GM06990 (cell line): Measurements from ENCODE around the gene GPC2.
"Not testable (repeated sequence)": the region's sequence is repeated elsewhere in the genome, so short reads cannot be mapped to it uniquely, and the experiment has no call there.

Experiments
- DNase-seq: peaks from one replicate; pipeline ENCODE4 v3.0.0-alpha.2; 2011; ENCODE audit not compliant: insufficient read length; ENCODE audit errors: extremely low read depth
- H3K27me3 ChIP-seq: replicated peaks from 2 replicates; pipeline ENCODE4 v1.6.0; 2011; ENCODE audit warnings: low read length; ENCODE audit not compliant: control insufficient read depth, insufficient read depth
- H3K36me3 ChIP-seq: 2 replicates; pipeline ENCODE4 v1.5.1; 2011; ENCODE audit warnings: low read length; ENCODE audit not compliant: control insufficient read depth, insufficient read depth
- H3K4me3 ChIP-seq: replicated peaks from 2 replicates; pipeline ENCODE4 v1.5.1; 2011; ENCODE audit warnings: low read depth, mild to moderate bottlenecking, control low read depth, low read length
- TF ChIP-seq, protein P1 (sequence below): IDR thresholded peaks from 2 replicates; pipeline ENCODE4 v1.5.1; 2011; ENCODE audit warnings: low read length, control low read depth, mild to moderate bottlenecking, inconsistent platforms; ENCODE audit not compliant: insufficient read depth, poor library complexity, severe bottlenecking

Gene GPC2

DNA sequence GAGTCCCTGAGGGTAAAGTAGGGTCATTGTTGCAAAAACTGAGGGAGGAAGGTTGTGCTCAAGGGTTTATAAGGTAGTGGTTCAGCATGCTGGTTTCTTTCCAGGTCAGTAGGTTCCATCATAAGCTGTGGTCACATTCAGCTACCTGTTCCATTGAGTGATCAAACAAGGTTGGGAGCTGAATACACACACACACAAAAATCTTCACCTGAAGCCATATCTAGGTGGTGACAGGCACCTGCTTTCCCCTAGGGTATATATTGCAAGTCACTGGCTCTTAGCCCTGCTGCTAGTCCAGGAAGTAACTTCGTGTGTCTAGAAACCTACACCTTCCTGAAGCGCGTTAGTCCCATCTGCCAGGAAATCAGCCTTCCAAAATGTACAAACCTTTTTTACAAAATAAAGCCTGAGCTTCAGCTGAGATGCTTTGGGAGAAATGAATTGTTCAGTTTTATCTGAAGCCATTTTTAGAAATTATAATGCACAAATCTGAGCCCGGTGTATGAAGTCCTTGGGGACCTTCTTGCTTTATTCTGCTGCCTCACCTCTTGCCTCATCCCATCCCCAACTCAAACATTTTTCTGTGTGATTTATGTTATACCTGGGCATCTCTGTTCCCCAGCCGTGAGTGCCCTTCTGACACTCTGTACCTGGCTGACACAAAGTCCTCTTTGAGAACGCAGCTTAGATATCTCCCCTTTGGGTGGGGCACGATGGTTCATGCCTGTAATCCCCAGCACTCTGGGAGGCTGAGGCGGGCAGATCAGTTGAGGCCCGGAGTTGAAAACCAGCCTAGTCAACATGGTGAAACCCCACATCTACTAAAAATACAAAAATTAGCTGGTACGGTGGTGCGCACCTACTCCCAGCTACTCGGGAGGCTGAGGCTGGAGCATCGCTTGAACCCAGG, 39.1 kb downstream of the GPC2 start:
- H3K36me3 ChIP-seq = no peaks in the 10 kb centered on the region
- no peaks in the 10 kb centered on the region for H3K27me3 ChIP-seq
- no peak for DNase-seq
- no peak overlapping the region for H3K4me3 ChIP-seq
- TF ChIP-seq, protein P1, sequence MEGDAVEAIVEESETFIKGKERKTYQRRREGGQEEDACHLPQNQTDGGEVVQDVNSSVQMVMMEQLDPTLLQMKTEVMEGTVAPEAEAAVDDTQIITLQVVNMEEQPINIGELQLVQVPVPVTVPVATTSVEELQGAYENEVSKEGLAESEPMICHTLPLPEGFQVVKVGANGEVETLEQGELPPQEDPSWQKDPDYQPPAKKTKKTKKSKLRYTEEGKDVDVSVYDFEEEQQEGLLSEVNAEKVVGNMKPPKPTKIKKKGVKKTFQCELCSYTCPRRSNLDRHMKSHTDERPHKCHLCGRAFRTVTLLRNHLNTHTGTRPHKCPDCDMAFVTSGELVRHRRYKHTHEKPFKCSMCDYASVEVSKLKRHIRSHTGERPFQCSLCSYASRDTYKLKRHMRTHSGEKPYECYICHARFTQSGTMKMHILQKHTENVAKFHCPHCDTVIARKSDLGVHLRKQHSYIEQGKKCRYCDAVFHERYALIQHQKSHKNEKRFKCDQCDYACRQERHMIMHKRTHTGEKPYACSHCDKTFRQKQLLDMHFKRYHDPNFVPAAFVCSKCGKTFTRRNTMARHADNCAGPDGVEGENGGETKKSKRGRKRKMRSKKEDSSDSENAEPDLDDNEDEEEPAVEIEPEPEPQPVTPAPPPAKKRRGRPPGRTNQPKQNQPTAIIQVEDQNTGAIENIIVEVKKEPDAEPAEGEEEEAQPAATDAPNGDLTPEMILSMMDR = no peak

DNA sequence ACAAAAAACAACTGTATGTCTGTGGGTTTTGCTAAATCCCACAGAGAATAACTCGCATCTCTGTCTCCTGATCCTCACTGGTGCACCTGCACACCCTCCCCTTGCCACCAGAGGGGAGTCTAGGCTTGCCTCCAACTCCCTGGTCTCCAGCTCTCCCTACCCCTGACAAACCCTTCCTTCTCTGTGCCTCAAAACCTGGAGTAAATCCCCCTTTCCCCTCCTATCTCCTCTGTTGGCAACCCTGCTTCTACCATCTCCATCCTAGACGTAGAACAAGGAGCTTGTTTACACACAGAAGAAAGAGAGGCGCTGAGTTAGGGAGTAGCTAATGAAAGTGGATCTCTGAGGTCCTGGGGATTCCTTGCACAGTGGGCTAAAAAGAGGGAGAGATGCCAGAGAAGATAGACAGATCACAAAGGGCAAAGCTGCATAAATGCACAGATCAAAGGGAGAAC, 44.5 kb downstream of the GPC2 start:
- TF ChIP-seq, protein P1 = peak; percentile 94
- DNase-seq = no peak
- H3K27me3 ChIP-seq = no peaks in the 10 kb centered on the region
- no peak overlapping the region for H3K4me3 ChIP-seq
- H3K36me3 ChIP-seq = no peaks in the 10 kb centered on the region

DNA sequence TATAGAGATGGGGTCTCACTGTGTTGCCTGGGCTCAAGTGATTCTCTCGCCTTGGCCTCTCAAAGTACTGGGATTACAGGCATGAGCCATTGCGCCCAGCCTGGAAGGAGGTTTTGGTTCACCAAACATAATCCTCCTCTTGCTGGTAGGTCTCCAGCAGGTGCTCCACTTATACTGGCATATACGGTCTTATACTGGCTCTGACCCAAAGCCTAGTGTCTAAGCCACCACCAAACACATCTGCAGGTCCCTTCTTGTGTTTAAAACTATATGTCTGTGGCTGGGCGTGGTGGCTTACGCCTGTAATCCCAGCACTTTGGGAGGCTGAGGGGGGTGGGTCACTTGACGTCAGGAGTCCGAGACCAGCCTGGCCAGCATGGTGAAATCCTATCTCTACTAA, 45.1 kb downstream of the GPC2 start:
- TF ChIP-seq, protein P1 = no peak
- Histone ChIP-seq H3K27me3 (no peaks in the 10 kb centered on the region), H3K4me3 (no peak overlapping the region), H3K36me3 (no peaks in the 10 kb centered on the region)
- no peak for DNase-seq

DNA sequence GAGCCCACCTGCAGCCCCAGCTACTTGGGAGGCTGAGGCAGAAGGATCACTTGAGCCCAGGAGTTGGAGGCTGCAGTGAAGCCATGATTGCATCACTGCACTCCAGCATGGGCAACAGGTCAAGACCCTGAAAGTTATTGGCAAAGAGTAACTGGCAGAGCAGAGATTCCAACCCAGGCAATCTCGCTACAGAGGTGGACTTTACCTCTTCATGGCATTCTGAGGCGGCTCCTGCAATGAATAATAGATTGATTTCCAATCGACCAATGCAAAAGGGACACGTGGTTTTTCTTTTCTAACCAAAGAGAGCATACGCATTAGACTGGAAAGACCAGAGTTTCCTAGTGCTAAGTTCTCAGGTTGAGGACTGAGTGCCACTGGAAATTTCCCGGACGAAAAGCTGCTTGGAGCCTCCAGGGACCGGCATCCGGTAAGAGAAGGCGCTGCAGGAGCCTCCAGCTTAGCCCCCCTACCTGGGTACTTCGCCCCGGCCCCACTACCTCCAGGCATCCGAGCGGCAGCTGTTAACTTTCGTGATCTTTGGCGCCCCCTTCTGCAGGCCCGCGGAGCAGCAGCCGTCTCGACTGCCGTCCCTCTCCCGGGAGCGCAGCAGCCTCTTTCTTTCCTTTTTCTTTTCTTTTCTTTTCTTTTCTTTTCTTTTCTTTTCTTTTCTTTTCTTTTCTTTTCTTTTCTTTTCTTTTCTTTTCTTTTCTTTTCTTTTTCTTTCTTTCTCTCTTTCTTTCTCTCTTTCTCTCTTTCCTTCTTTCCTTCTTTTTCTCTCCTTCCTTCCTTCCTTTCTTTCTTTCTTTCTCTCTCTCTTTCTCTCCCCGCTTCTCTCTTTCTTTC, 46.4 kb downstream of the GPC2 start:
- Histone ChIP-seq H3K27me3 (no peaks in the 10 kb centered on the region), H3K36me3 (no peaks in the 10 kb centered on the region), H3K4me3 (no peak overlapping the region)
- TF ChIP-seq, protein P1 = peak; percentile 81
- peak; percentile 63 for DNase-seq

DNA sequence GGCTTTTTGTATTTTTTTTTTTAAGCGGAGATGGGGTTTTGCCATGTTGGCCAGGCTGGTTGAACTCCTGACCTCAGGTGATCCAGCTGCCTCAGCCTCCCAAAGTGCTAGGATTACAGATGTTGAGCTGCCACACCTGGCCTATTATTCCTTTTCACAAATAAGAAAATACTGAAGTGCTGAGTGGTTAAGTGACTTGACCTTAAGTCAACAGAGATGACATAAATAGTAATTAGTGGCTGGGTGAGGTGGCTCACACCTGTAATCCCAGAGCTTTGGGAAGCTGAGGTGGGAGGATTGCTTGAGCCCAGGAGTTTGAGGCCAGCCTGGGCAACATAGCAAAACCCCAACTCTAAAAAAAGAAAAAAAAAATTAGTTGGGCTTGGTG, 47.0 kb downstream of the GPC2 start:
- H3K4me3 ChIP-seq, H3K27me3 ChIP-seq, DNase-seq, H3K36me3 ChIP-seq: not testable (repeated sequence)

DNA sequence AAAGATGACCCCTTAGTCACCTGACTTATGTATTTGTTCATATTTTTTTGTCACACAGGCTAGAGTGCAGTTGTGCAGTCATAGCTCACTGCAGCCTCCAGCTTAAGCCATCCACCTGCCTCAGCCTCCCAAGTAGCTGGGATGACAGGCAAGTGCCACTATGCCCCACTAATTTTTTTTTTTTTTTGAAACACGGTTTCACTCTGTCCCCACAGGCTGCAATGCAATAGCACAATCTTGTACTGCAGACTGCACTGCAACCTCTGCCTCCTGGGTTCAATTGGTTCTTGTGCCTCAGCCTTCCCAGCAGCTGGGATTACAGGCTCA, 48.6 kb downstream of the GPC2 start:
- no peak overlapping the region for H3K4me3 ChIP-seq
- no peaks in the 10 kb centered on the region for H3K36me3 ChIP-seq

More for the DNA sequence above, 48.6 kb downstream of the GPC2 start:
- DNase-seq = no peak
- TF ChIP-seq, protein P1 = no peak
- no peaks in the 10 kb centered on the region for H3K27me3 ChIP-seq
